HG03039 (cell line): ENCODE results near the gene SEC61B.

Experiments
- ATAC-seq: cut with Tn5 transposase; IDR thresholded peaks from one replicate; pipeline ENCODE4 v1.9.1; 2021; ENCODE audit warnings: mild to moderate bottlenecking, moderate library complexity; ENCODE audit not compliant: unreplicated experiment

SEC61B gene

GRCh38 chr9:99221621-99222415 is at the start of gene SEC61B, which contains the start of gene ALG2:
Gene SEC61B, plus strand, starts transcription at chr9:99222282. Its CDS starts 82 bp downstream, at chr9:99222364.
Gene ALG2, minus strand, starts transcription at chr9:99221942. Its CDS starts 48 bp downstream, at chr9:99221894.
- peak; percentile 88 for ATAC-seq

- ATAC-seq: peak; percentile 64
Observed at GRCh38 chr9:99173570-99174504, 48.2 kb upstream of the SEC61B start.

- no peak for ATAC-seq
Observed at GRCh38 chr9:99176527-99177013, 45.5 kb upstream of the SEC61B start.

- no peak for ATAC-seq
Observed at GRCh38 chr9:99177576-99178366, 44.3 kb upstream of the SEC61B start.

- ATAC-seq: no peak
Observed at GRCh38 chr9:99178912-99179872, 42.9 kb upstream of the SEC61B start.

GRCh38 chr9:99180199-99180598 is 41.9 kb upstream of the SEC61B start:
- peak; percentile 42 for ATAC-seq

GRCh38 chr9:99180662-99181061 is 41.4 kb upstream of the SEC61B start:
- no peak for ATAC-seq

- no peak for ATAC-seq
Observed at GRCh38 chr9:99181206-99181605, 40.9 kb upstream of the SEC61B start.

GRCh38 chr9:99181621-99182020 is 40.5 kb upstream of the SEC61B start:
- ATAC-seq: peak; percentile 49

GRCh38 chr9:99182356-99182755 is 39.7 kb upstream of the SEC61B start:
- ATAC-seq: no peak

GRCh38 chr9:99183616-99184015 is 38.5 kb upstream of the SEC61B start:
- no peak for ATAC-seq

GRCh38 chr9:99184110-99184474 is 38.0 kb upstream of the SEC61B start:
- ATAC-seq: peak; percentile 2

- peak; percentile 32 for ATAC-seq
Observed at GRCh38 chr9:99184475-99185347, 37.4 kb upstream of the SEC61B start.

- ATAC-seq: no peak
Observed at GRCh38 chr9:99185348-99185632, 36.8 kb upstream of the SEC61B start.

- ATAC-seq: no peak
Observed at GRCh38 chr9:99185934-99186333, 36.1 kb upstream of the SEC61B start.

- no peak for ATAC-seq
Observed at GRCh38 chr9:99187311-99187710, 34.8 kb upstream of the SEC61B start.

GRCh38 chr9:99189186-99189585 is 32.9 kb upstream of the SEC61B start:
- no peak for ATAC-seq

GRCh38 chr9:99189887-99190596 is 32.0 kb upstream of the SEC61B start:
- ATAC-seq: no peak
